ENCODE measurements around the gene WDR7. TPM values are rescaled to one million over a fixed set of nuclear protein-coding genes. Genes with fewer than 3 reads are reported as not detected.

WDR7 gene
- total RNA-seq, 1 experiment from 2014 or later = 7.8 TPM

DNA sequence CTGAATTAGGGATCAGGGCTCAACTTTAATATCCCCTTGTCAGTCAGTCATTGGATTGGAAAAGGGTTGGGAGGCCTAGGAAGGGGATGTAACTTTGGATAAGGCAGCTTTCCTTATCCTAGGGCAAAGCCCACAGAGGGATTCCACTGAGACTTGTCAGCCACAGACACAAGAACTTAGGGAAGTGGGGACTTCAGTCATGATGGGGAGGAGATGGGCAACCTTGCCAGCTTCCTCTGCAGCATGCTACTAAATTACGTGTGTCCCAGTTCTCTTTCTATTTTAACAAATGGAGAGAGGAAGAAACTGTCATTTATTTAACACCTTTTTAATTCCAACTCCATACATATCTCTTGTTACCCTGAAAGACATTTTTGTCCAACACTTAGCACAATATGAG is 237.8 kb downstream of the WDR7 start:
- CTCF ChIA-PET = no interaction called here
- POLR2A ChIA-PET = no interaction called here
- H3K4me3 Mint-ChIP-seq (ENCODE audit: unreplicated experiment) = no peak overlapping the region

DNA sequence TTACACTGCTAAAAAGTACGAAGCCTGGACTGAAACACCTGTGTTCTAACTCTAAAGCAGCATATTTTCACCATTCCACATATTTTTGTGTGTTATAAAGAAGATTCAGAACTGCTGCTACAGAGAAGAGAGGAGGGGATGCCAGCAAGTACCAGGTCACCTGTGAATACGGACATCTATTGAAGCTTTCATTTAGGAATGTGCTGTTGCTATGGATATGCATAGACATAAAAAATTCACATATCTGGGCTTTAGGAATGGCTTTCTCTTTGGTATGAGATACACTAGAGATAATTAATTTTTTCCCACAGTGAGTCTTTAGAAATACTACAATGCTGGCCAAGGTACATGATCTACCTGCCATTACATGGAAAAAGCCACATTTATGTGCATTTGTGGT is 238.5 kb downstream of the WDR7 start:
- no peak overlapping the region for H3K4me3 Mint-ChIP-seq (ENCODE audit: unreplicated experiment)
- Histone ChIP-seq H3K27me3 (replicated peaks; ENCODE audit: control insufficient read depth, insufficient read depth, low read length) (no peaks in the 10 kb centered on the region), H3K36me3 (ENCODE audit: control insufficient read depth, insufficient read depth, low read length) (no peaks in the 10 kb centered on the region), H3K4me1 (peaks cover 13% of the 10 kb centered on the region; the same call in 1 of the 2 replicates), H3K4me3 (ENCODE audit: low read depth, low read length) (no peak overlapping the region), H3K9me3 (no peaks in the 10 kb centered on the region)
- intact Hi-C loops (cut with micrococcal nuclease; ENCODE audit: unreplicated experiment) = no loop called here
- ChIA-PET CTCF (no interaction called here), POLR2A (no interaction called here)
- no peak for DNase-seq
- H3K4me1 Mint-ChIP-seq (ENCODE audit: low read depth, unreplicated experiment) = peaks cover 8% of the 10 kb centered on the region
- TF ChIP-seq, protein P1, sequence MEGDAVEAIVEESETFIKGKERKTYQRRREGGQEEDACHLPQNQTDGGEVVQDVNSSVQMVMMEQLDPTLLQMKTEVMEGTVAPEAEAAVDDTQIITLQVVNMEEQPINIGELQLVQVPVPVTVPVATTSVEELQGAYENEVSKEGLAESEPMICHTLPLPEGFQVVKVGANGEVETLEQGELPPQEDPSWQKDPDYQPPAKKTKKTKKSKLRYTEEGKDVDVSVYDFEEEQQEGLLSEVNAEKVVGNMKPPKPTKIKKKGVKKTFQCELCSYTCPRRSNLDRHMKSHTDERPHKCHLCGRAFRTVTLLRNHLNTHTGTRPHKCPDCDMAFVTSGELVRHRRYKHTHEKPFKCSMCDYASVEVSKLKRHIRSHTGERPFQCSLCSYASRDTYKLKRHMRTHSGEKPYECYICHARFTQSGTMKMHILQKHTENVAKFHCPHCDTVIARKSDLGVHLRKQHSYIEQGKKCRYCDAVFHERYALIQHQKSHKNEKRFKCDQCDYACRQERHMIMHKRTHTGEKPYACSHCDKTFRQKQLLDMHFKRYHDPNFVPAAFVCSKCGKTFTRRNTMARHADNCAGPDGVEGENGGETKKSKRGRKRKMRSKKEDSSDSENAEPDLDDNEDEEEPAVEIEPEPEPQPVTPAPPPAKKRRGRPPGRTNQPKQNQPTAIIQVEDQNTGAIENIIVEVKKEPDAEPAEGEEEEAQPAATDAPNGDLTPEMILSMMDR (IDR thresholded peaks at IDR 0.05; ENCODE audit: insufficient read depth in 1 of 2, low read depth in 1 of 2, low read length in 1 of 2, severe bottlenecking in 1 of 2, unreplicated experiment in 1 of 2) = no peak
- H3K27me3 Mint-ChIP-seq (ENCODE audit: insufficient read depth, unreplicated experiment) = no peaks in the 10 kb centered on the region
- no peaks in the 10 kb centered on the region for H3K36me3 Mint-ChIP-seq (ENCODE audit: insufficient read depth, unreplicated experiment)
- H3K9me3 Mint-ChIP-seq (ENCODE audit: unreplicated experiment) = no peaks in the 10 kb centered on the region
- no peak overlapping the region for H3K27ac Mint-ChIP-seq (ENCODE audit: unreplicated experiment)
- BruUV-seq (replicated peaks) = no TSS peak

More for the DNA sequence above, 237.8 kb downstream of the WDR7 start:
- no peaks in the 10 kb centered on the region for H3K36me3 ChIP-seq (ENCODE audit: control insufficient read depth, insufficient read depth, low read length)
- H3K4me1 ChIP-seq = peaks cover 13% of the 10 kb centered on the region; the same call in 1 of the 2 replicates
- TF ChIP-seq, protein P1 (IDR thresholded peaks at IDR 0.05; ENCODE audit: insufficient read depth in 1 of 2, low read depth in 1 of 2, low read length in 1 of 2, severe bottlenecking in 1 of 2, unreplicated experiment in 1 of 2) = no peak
- no peaks in the 10 kb centered on the region for H3K9me3 Mint-ChIP-seq (ENCODE audit: unreplicated experiment)
- no TSS peak for BruUV-seq (replicated peaks)
- no peak for DNase-seq
- H3K4me3 ChIP-seq (ENCODE audit: low read depth, low read length) = no peak overlapping the region
- H3K9me3 ChIP-seq = no peaks in the 10 kb centered on the region
- H3K27me3 Mint-ChIP-seq (ENCODE audit: insufficient read depth, unreplicated experiment) = no peaks in the 10 kb centered on the region
- no peaks in the 10 kb centered on the region for H3K36me3 Mint-ChIP-seq (ENCODE audit: insufficient read depth, unreplicated experiment)
- no peak overlapping the region for H3K27ac Mint-ChIP-seq (ENCODE audit: unreplicated experiment)
- intact Hi-C loops (cut with micrococcal nuclease; ENCODE audit: unreplicated experiment) = no loop called here
- H3K4me1 Mint-ChIP-seq (ENCODE audit: low read depth, unreplicated experiment) = peaks cover 8% of the 10 kb centered on the region
- H3K27me3 ChIP-seq (replicated peaks; ENCODE audit: control insufficient read depth, insufficient read depth, low read length) = no peaks in the 10 kb centered on the region

DNA sequence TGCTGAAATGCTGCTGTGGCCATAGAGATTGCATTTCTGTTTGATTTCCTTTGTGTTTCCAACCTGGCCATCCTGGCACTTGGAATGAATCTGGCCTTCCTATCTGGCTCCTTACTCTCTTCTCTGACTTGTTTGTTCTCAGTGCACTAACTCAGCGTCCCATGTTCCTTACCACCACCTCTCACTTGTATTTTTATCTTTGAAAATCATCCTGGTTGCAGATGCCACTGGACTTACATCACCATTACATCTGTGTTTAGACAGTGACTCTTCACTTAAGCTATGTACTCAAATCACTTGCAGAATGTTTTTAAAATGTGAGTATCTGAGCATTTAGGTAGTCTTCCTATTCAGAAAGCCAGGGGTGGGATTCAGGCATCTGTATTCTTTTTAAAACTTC is 239.5 kb downstream of the WDR7 start:
- no peaks in the 10 kb centered on the region for H3K36me3 ChIP-seq (ENCODE audit: control insufficient read depth, insufficient read depth, low read length)
- H3K27me3 ChIP-seq (replicated peaks; ENCODE audit: control insufficient read depth, insufficient read depth, low read length) = no peaks in the 10 kb centered on the region
- Mint-ChIP-seq H3K27me3 (ENCODE audit: insufficient read depth, unreplicated experiment) (no peaks in the 10 kb centered on the region), H3K27ac (ENCODE audit: unreplicated experiment) (peak overlapping the region; percentile 83), H3K9me3 (ENCODE audit: unreplicated experiment) (no peaks in the 10 kb centered on the region), H3K36me3 (ENCODE audit: insufficient read depth, unreplicated experiment) (no peaks in the 10 kb centered on the region), H3K4me3 (ENCODE audit: unreplicated experiment) (peak overlapping the region; percentile 32), H3K4me1 (ENCODE audit: low read depth, unreplicated experiment) (peaks cover 8% of the 10 kb centered on the region)
- intact Hi-C loops (cut with micrococcal nuclease; ENCODE audit: unreplicated experiment) = no loop called here
- POLR2A ChIA-PET = no interaction called here
- H3K9me3 ChIP-seq = no peaks in the 10 kb centered on the region
- TF ChIP-seq, protein P1 (IDR thresholded peaks at IDR 0.05; ENCODE audit: insufficient read depth in 1 of 2, low read depth in 1 of 2, low read length in 1 of 2, severe bottlenecking in 1 of 2, unreplicated experiment in 1 of 2) = no peak
- H3K4me1 ChIP-seq = peaks cover 13% of the 10 kb centered on the region; the same call in 1 of the 2 replicates
- CTCF ChIA-PET = no interaction called here
- DNase-seq = no peak
- no peak overlapping the region for H3K4me3 ChIP-seq (ENCODE audit: low read depth, low read length)
- BruUV-seq (replicated peaks) = no TSS peak
